Endodermal cell (in vitro differentiated cells): ENCODE results near the gene HGD. TPM values are rescaled to one million over a fixed set of nuclear protein-coding genes. Genes with fewer than 3 reads are reported as not detected.
A peak's percentile ranks its signal among the peaks of the same experiment; 100 is the strongest.

Source experiments
- DNase-seq: peaks from one replicate; pipeline ENCODE4 v3.0.0-alpha.2; 2017
- H3K27ac ChIP-seq: 2 replicates; pipeline ENCODE4 v1.5.1; 2013; ENCODE audit warnings: mild to moderate bottlenecking, low read depth, low read length, moderate library complexity
- H3K27me3 ChIP-seq: 2 replicates; pipeline ENCODE4 v1.6.1; 2013; ENCODE audit warnings: mild to moderate bottlenecking, low read length, moderate library complexity; ENCODE audit not compliant: insufficient read depth, control insufficient read depth, poor library complexity, severe bottlenecking
- H3K36me3 ChIP-seq: 2 replicates; pipeline ENCODE4 v1.7.0; 2013; ENCODE audit warnings: mild to moderate bottlenecking, low read length, moderate library complexity; ENCODE audit not compliant: control insufficient read depth, insufficient read depth
- H3K4me1 ChIP-seq: one replicate; pipeline ENCODE4 v1.7.0; 2013; ENCODE audit warnings: low read length; ENCODE audit not compliant: control insufficient read depth, insufficient read depth
- H3K4me3 ChIP-seq: 2 replicates; pipeline ENCODE4 v1.5.1; 2013; ENCODE audit warnings: mild to moderate bottlenecking, low read length, moderate library complexity
- H3K9ac ChIP-seq: 2 replicates; pipeline ENCODE4 v1.6.1; 2013; ENCODE audit warnings: mild to moderate bottlenecking, low read length, moderate library complexity; ENCODE audit not compliant: poor library complexity, severe bottlenecking; ENCODE audit errors: extremely low read depth
- H3K9me3 ChIP-seq: 2 replicates; pipeline ENCODE4 v1.6.1; 2013; ENCODE audit warnings: mild to moderate bottlenecking, low read length, moderate library complexity; ENCODE audit not compliant: control insufficient read depth
- H3K27ac Mint-ChIP-seq: 2 replicates; pipeline ENCODE4 v1.8.0; 2020; ENCODE audit warnings: mixed read lengths
- H3K27me3 Mint-ChIP-seq: 2 replicates; pipeline ENCODE4 v1.8.0; 2021; ENCODE audit warnings: mild to moderate bottlenecking, mixed read lengths; ENCODE audit not compliant: insufficient read depth
- H3K36me3 Mint-ChIP-seq: 2 replicates; pipeline ENCODE4 v1.8.0; 2020; ENCODE audit warnings: low read depth, mixed read lengths
- H3K4me1 Mint-ChIP-seq: 2 replicates; pipeline ENCODE4 v1.8.0; 2020; ENCODE audit warnings: mixed read lengths
- H3K4me3 Mint-ChIP-seq: 2 replicates; pipeline ENCODE4 v1.8.0; 2020; ENCODE audit warnings: mild to moderate bottlenecking, moderate library complexity, mixed read lengths
- H3K9me3 Mint-ChIP-seq: 2 replicates; pipeline ENCODE4 v1.8.0; 2020; ENCODE audit warnings: mild to moderate bottlenecking, mixed read lengths
- whole genome bisulfite sequencing, 2 experiments: methylation state at CpG; one replicate each; pipeline versions ENCODE4 v1.1.5 to v1.1.7; 2013; ENCODE audit warnings: missing lambda C conversion rate in 2 of 2, mixed read lengths in 1 of 2; ENCODE audit not compliant: insufficient coverage in 1 of 2, insufficient read length in 1 of 2; 5-methylcytosine and 5-hydroxymethylcytosine counted together
- total RNA-seq, 2 donors: library from RNA; stranded (reverse); fragmentation: NEBNext Ultra II Directional in 1 of 2; extraction: Animal tissue kit (Norgen Biotek cat#: 25700) in 1 of 2; gene quantifications; 2 replicates in 1 of 2; 3 replicates in 1 of 2; pipeline ENCODE4 v1.2.1, GENCODE V29; 2021
- TF ChIP-seq, protein P1 (sequence below): fragments of 200-600 bp; sonication (generic); conservative IDR thresholded peaks from 2 replicates; pipeline ENCODE4 v1.5.0; 2021; ENCODE audit warnings: antibody characterized with exemption, mild to moderate bottlenecking

Gene HGD
- total RNA-seq, 2 donors from 2014 or later: not detected

DNA sequence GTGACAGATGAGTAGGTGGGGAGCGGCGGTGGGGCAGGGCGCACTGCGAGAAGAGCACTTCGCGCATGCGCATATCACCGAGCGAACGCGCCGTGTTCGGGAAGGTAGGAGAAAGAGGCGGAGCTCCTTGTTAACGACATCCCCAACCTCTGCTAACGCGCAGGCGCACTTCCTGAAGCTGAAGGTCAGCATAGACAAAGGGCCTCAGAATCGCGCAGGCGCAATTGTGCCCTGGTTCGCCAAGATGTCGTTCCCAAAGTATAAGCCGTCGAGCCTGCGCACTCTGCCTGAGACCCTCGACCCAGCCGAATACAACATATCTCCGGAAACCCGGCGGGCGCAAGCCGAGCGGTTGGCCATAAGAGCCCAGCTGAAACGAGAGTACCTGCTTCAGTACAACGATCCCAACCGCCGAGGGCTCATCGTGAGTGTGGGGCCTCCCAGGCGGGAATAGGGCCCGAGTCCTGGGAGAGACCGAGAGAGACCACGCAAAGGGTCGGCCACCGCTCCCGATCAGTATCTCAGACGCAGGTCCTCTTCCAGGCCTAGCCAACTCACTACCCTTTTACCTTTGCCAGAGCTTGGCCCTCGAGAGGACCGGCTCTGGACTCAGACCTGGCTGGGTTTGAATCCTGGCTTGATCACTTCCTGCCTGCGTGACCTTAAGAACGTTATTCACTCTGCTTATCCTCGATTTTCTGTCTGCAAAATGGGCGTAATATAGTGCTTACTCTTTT lies 85.8 kb downstream of the HGD start, which contains the start of gene NDUFB4:
TSS of gene NDUFB4 (plus strand) at position 221 of the 737 bp plus-strand sequence. CDS start at position 245, 24 bp downstream.
- 0 to 1% methylated on average over 29 to 53 of the region's 53 CpGs for WGBS, 2 experiments
- H3K36me3 ChIP-seq: peaks cover 36% of the 10 kb centered on the region
- H3K4me3 ChIP-seq: peak within 1 kb of the TSS; percentile 98
- TF ChIP-seq, protein P1, sequence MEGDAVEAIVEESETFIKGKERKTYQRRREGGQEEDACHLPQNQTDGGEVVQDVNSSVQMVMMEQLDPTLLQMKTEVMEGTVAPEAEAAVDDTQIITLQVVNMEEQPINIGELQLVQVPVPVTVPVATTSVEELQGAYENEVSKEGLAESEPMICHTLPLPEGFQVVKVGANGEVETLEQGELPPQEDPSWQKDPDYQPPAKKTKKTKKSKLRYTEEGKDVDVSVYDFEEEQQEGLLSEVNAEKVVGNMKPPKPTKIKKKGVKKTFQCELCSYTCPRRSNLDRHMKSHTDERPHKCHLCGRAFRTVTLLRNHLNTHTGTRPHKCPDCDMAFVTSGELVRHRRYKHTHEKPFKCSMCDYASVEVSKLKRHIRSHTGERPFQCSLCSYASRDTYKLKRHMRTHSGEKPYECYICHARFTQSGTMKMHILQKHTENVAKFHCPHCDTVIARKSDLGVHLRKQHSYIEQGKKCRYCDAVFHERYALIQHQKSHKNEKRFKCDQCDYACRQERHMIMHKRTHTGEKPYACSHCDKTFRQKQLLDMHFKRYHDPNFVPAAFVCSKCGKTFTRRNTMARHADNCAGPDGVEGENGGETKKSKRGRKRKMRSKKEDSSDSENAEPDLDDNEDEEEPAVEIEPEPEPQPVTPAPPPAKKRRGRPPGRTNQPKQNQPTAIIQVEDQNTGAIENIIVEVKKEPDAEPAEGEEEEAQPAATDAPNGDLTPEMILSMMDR: no peak
- Mint-ChIP-seq H3K27me3 (peaks cover 3% of the 10 kb centered on the region), H3K27ac (peak within 1 kb of the TSS; percentile 98), H3K4me1 (peaks cover 18% of the 10 kb centered on the region), H3K9me3 (no peaks in the 10 kb centered on the region), H3K4me3 (peak within 1 kb of the TSS; percentile 88), H3K36me3 (peaks cover 6% of the 10 kb centered on the region)
- peak within 1 kb of the TSS; percentile 96 for H3K27ac ChIP-seq
- H3K4me1 ChIP-seq: peaks cover 4% of the 10 kb centered on the region
- H3K9ac ChIP-seq: peak within 1 kb of the TSS; percentile 98
- peaks cover 7% of the 10 kb centered on the region for H3K9me3 ChIP-seq
- no peaks in the 10 kb centered on the region for H3K27me3 ChIP-seq
- DNase-seq: peak; percentile 98

DNA sequence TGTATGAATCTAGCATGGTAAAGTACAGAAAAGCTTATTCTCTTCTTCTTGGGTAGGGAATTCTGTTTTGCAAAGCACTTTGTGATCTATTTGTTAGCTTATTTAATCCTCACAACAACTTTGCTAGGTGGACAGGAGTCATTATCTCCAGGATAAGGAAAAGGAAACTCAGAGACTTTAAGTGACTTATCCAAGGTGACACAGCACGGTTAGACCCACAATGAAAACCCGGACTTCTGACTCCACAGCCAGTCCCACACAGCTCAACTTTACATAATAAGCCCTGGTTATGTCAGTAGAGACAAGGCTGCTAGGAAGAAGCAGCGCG lies 86.3 kb downstream of the HGD start:
- Mint-ChIP-seq H3K4me3 (peak overlapping the region; percentile 88), H3K27me3 (peaks cover 3% of the 10 kb centered on the region), H3K36me3 (peaks cover 2% of the 10 kb centered on the region), H3K9me3 (no peaks in the 10 kb centered on the region), H3K4me1 (peaks cover 13% of the 10 kb centered on the region), H3K27ac (peak overlapping the region; percentile 98)
- TF ChIP-seq, protein P1: no peak
- peak overlapping the region; percentile 98 for H3K4me3 ChIP-seq
- H3K27ac ChIP-seq: no peak overlapping the region
- no peaks in the 10 kb centered on the region for H3K27me3 ChIP-seq
- H3K9me3 ChIP-seq: peaks cover 7% of the 10 kb centered on the region
- WGBS, 2 experiments: 0 to 6% methylated on average over 2 to 4 of the region's 4 CpGs
- H3K9ac ChIP-seq: peak overlapping the region; percentile 98
- no peak for DNase-seq
- peaks cover 31% of the 10 kb centered on the region for H3K36me3 ChIP-seq
- H3K4me1 ChIP-seq: peaks cover 4% of the 10 kb centered on the region

DNA sequence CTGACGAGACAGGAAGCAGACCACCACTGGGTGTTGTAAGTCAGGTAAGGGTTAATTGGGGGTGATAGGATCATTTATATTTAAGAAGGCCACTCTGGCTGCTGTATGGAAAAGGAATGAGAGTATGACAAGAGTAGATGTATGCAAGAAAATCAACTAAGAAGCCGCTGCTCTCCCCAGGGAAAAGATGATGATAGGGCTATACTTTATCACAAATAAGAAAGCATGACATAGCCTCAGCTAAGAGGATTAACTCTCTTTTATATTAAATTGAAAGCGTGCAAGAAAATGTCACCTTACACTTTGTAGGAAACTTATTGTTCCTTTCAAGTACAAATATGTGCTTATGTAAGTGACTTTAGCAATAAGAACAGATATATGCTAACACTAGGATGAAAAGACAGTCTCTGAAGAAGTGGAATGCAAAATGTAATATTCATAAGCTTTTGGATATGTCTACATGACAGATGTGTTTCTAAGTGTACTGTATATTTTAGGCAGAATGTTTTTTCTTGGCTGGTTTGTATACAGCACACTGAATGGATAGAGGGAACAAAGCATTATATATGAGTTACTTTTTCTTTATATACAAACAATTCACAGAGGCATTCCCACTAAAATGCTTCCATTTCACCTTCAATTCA lies 94.6 kb downstream of the HGD start:
- Mint-ChIP-seq H3K27me3 (peaks cover under 1% of the 10 kb centered on the region), H3K27ac (no peak overlapping the region), H3K9me3 (peaks cover 2% of the 10 kb centered on the region), H3K4me3 (no peak overlapping the region), H3K36me3 (no peaks in the 10 kb centered on the region), H3K4me1 (peaks cover under 1% of the 10 kb centered on the region)
- no peak overlapping the region for H3K9ac ChIP-seq
- 95 to 100% methylated on average over 1 to 3 of the region's 3 CpGs for WGBS, 2 experiments
- no peaks in the 10 kb centered on the region for H3K27me3 ChIP-seq
- no peaks in the 10 kb centered on the region for H3K9me3 ChIP-seq
- DNase-seq: no peak
- no peak overlapping the region for H3K27ac ChIP-seq
- no peaks in the 10 kb centered on the region for H3K4me1 ChIP-seq
- no peaks in the 10 kb centered on the region for H3K36me3 ChIP-seq
- TF ChIP-seq, protein P1: no peak
- H3K4me3 ChIP-seq: no peak overlapping the region

Other genes starting within 250 kb of the HGD start
- 100 to 1,000 TPM; 309 to 379 TPM for gene FSTL1, start 231.2 kb downstream of the HGD start, total RNA-seq
- gene NDUFB4, start 85.9 kb downstream of the HGD start, total RNA-seq: 100 to 1,000 TPM; 144 to 181 TPM
- gene RABL3, start 60.3 kb upstream of the HGD start, total RNA-seq: 10 to 100 TPM; 19.6 to 23.0 TPM
- 10 to 100 TPM; 42.6 to 51.1 TPM for gene GTF2E1, start 60.5 kb upstream of the HGD start, total RNA-seq
- gene STXBP5L, start 226.0 kb upstream of the HGD start, total RNA-seq: 1 to 10 TPM in 1 of 2 donors, under 1 TPM in 1; 0.97 to 3.6 TPM